A375 (cell line): ENCODE measurements around the gene HAPLN2. TPM values are rescaled to one million over a fixed set of nuclear protein-coding genes. Genes with fewer than 3 reads are reported as not detected.

Source experiments
- total RNA-seq: library from RNA; depleted of rRNA; stranded (reverse); fragments of >200 nt; shearing (Covaris generic); gene quantifications from 2 replicates; pipeline ENCODE4 v1.2.3, GENCODE V29; 2014; rRNA removed

Gene HAPLN2
- total RNA-seq = not detected in 2 replicates

GRCh38 chr1:156618853-156619581, at the start of gene HAPLN2:
TSS of gene HAPLN2 (plus strand) at chr1:156619415. CDS start at chr1:156623491, 4,076 bp downstream.

DNA sequence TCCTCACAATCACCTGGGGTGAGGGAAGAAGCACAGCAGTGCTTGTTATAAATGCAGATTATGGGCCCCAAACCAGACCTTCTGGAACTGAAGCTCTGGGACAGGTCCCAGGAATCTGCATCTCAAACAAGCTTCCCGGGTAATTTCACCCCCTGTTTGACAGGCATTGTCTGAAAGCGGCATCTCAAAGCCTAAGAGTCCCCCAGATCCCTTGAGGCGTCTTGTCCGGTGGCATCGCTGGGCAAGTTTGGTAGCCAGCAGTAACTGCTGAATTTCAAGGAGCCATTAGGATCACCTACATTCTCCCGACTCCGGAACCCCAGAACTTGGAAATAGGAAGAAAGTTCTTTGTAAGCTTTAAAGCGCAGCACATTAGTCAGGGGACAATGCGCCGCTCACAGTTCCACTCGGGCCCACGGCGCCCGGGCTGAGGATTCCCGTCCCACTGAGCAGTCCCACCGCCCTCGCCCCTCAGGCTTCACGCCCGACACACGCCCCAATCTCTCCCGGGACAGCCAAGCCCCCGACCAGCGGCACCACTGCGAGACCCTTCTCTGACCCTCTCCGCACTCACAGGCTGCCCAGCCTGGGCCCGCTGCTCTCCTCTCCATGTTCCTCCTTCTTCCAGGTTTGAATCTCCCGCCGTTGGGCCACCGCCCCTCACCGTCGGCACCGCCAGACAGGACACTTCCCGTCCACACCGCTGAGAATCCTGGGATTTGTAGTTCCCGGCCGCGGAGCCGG, 47.1 kb upstream of the HAPLN2 start, which contains the start of gene IQGAP3:
Gene IQGAP3 (minus strand): TSS at position 647 of the 744 bp plus-strand sequence. CDS start 36 bp downstream, at position 611.

GRCh38 chr1:156579472-156579871, 39.7 kb upstream of the HAPLN2 start, which contains the start of gene TTC24:
TSS of gene TTC24 (plus strand) at chr1:156579723. CDS start at chr1:156581365, 1,642 bp downstream.

GRCh38 chr1:156591432-156592157, 27.6 kb upstream of the HAPLN2 start, which contains the start of gene NAXE:
TSS of gene NAXE (plus strand) at chr1:156591776. CDS start at chr1:156591805, 29 bp downstream.

DNA sequence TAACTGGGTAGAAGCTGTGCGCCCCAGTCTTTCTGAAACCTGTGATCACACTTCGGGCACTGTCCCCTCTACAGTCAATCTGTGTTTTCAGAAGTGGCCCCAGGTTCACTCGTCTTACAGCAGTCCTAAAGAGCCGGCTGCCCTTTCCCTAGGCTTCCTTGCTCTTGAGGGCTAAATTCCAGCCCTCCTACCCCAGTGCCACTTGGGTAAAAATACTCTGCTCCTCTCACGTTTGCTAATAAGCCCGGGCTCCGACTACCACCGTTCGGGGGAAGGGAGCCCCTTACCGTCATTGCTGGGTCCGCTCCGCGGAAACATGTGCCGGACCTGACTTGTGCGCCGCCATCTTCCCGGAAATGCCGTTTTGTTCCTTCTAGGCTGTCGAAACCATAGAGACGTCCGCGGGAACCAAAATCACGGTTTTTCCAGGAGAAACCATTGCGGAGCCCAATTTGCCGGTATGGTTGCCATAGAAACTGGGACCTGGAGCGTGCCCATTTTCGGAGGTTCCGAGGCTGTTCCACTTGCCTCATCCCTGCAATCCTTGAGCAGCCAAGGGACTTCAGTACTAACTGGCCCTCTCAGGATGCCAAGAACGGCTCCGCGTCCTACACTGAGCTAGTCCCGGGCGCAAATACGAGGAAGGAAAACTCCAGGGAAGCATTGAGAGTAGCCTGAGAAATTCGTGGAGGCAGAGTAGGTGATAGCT, 17.9 kb upstream of the HAPLN2 start, which contains the start of gene GPATCH4:
Gene GPATCH4 (minus strand): TSS at position 358 of the 709 bp plus-strand sequence.

DNA sequence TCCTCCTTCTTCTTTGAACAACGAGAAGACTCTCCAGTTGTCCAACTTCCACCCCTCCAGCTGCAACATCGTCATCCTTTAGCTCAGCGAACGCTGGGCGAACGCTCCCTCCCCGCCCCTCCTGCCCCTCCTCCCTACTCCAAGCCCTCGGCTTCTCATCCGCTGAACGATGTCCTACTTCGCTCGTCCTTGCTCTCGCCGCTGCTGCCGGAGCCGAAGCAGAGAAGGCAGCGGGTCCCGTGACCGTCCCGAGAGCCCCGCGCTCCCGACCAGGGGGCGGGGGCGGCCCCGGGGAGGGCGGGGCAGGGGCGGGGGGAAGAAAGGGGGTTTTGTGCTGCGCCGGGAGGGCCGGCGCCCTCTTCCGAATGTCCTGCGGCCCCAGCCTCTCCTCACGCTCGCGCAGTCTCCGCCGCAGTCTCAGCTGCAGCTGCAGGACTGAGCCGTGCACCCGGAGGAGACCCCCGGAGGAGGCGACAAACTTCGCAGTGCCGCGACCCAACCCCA, 22.6 kb downstream of the HAPLN2 start, which contains the start of gene BCAN:
Gene BCAN (plus strand): TSS at position 357 of the 504 bp plus-strand sequence. CDS start 3,938 bp downstream, outside the sequence.

Other genes starting within 250 kb of the HAPLN2 start
- 23.1 and 26.2 TPM in 2 replicates for gene MEF2D, start 118.6 kb upstream of the HAPLN2 start, total RNA-seq
- 99.3 and 101 TPM in 2 replicates for gene IQGAP3, start 46.9 kb upstream of the HAPLN2 start, total RNA-seq
- gene TTC24, start 39.7 kb upstream of the HAPLN2 start, total RNA-seq = not detected in 2 replicates
- gene NAXE, start 27.6 kb upstream of the HAPLN2 start, total RNA-seq = 215 and 218 TPM in 2 replicates
- gene GPATCH4, start 17.9 kb upstream of the HAPLN2 start, total RNA-seq = 101 and 103 TPM in 2 replicates
- gene BCAN, start 22.7 kb downstream of the HAPLN2 start, total RNA-seq = not detected in 2 replicates
- 47.5 and 50.1 TPM in 2 replicates for gene NES, start 58.0 kb downstream of the HAPLN2 start, total RNA-seq
- 1.8 and 2.6 TPM in 2 replicates for gene CRABP2, start 86.2 kb downstream of the HAPLN2 start, total RNA-seq
- gene METTL25B, start 109.1 kb downstream of the HAPLN2 start, total RNA-seq = 28.6 and 47.5 TPM in 2 replicates
- 44.0 and 46.3 TPM in 2 replicates for gene ISG20L2, start 109.4 kb downstream of the HAPLN2 start, total RNA-seq
- 263 and 271 TPM in 2 replicates for gene MRPL24, start 121.7 kb downstream of the HAPLN2 start, total RNA-seq
- gene HDGF, start 132.3 kb downstream of the HAPLN2 start, total RNA-seq = 661 and 664 TPM in 2 replicates
- 71.5 and 86.6 TPM in 2 replicates for gene PRCC, start 148.1 kb downstream of the HAPLN2 start, total RNA-seq
- gene SH2D2A, start 197.4 kb downstream of the HAPLN2 start, total RNA-seq = 1.0 and 1.8 TPM in 2 replicates
- 0.05 TPM in 1 of 2 replicates, not detected in the other for gene INSRR, start 239.7 kb downstream of the HAPLN2 start, total RNA-seq
- gene NTRK1, start 241.4 kb downstream of the HAPLN2 start, total RNA-seq = 0.91 and 1.1 TPM in 2 replicates